Neutrophil (primary cell): ENCODE data around the gene CDK13.

Experiments used
- H3K27ac ChIP-seq: fragments of 200-600 bp; sonication (generic); 2 replicates; pipeline ENCODE4 v1.5.1; 2016; ENCODE audit warnings: mild to moderate bottlenecking, moderate library complexity
- H3K27me3 ChIP-seq: fragments of 200-600 bp; sonication (generic); 2 replicates; pipeline ENCODE4 v1.6.0; 2016; ENCODE audit warnings: mild to moderate bottlenecking
- H3K36me3 ChIP-seq: fragments of 200-600 bp; sonication (generic); 2 replicates; pipeline ENCODE4 v1.5.1; 2017
- H3K4me1 ChIP-seq, 2 experiments: fragments of 200-600 bp in 1 of 2; sonication (generic) in 1 of 2; 1 replicate in 1 of 2; 2 replicates in 1 of 2; pipeline versions ENCODE4 v1.5.1 to v1.6.1; 2013 to 2016; ENCODE audit warnings: low read depth in 1 of 2, low read length in 1 of 2, mild to moderate bottlenecking in 1 of 2, moderate library complexity in 1 of 2; ENCODE audit not compliant: control insufficient read depth in 1 of 2, insufficient read depth in 1 of 2
- H3K4me3 ChIP-seq, 2 experiments: fragments of 200-600 bp in 1 of 2; sonication (generic) in 1 of 2; 1 replicate in 1 of 2; 2 replicates in 1 of 2; pipeline ENCODE4 v1.5.1; 2013 to 2016; ENCODE audit warnings: low read depth in 1 of 2, low read length in 1 of 2, mild to moderate bottlenecking in 1 of 2, moderate library complexity in 1 of 2
- H3K9me3 ChIP-seq: fragments of 200-600 bp; sonication (generic); 2 replicates; pipeline ENCODE4 v1.5.1; 2016
- CTCF ChIP-seq: fragments of 200-600 bp; sonication (generic); IDR thresholded peaks from 2 replicates; pipeline ENCODE4 v1.5.1; 2016; ENCODE audit warnings: antibody characterized with exemption

CDK13 gene

GRCh38 chr7:39937366-39938153 is 12.5 kb upstream of the CDK13 start:
- Histone ChIP-seq H3K4me1 (no peaks in the 10 kb centered on the region), H3K9me3 (no peaks in the 10 kb centered on the region), H3K27ac (no peak overlapping the region), H3K27me3 (no peaks in the 10 kb centered on the region), H3K36me3 (no peaks in the 10 kb centered on the region), H3K4me3 (no peak overlapping the region)
- no peak for TF ChIP-seq CTCF

GRCh38 chr7:39942883-39943282 is 7.2 kb upstream of the CDK13 start:
- Histone ChIP-seq H3K27me3 (no peaks in the 10 kb centered on the region), H3K4me1 (peaks cover under 1% of the 10 kb centered on the region in 2 experiments), H3K27ac (no peak overlapping the region), H3K4me3 (no peak overlapping the region), H3K9me3 (no peaks in the 10 kb centered on the region), H3K36me3 (no peaks in the 10 kb centered on the region)
- TF ChIP-seq CTCF, result no peak

- H3K27ac ChIP-seq, result no peak overlapping the region
- H3K9me3 ChIP-seq, result no peaks in the 10 kb centered on the region
- TF ChIP-seq CTCF, result no peak
- H3K27me3 ChIP-seq, result no peaks in the 10 kb centered on the region
- peaks cover 10 to 11% of the 10 kb centered on the region in 2 experiments for H3K4me1 ChIP-seq
- H3K36me3 ChIP-seq, result no peaks in the 10 kb centered on the region
- H3K4me3 ChIP-seq, result no peak overlapping the region
Measured at GRCh38 chr7:39946693-39947092, 3.4 kb upstream of the CDK13 start.

DNA sequence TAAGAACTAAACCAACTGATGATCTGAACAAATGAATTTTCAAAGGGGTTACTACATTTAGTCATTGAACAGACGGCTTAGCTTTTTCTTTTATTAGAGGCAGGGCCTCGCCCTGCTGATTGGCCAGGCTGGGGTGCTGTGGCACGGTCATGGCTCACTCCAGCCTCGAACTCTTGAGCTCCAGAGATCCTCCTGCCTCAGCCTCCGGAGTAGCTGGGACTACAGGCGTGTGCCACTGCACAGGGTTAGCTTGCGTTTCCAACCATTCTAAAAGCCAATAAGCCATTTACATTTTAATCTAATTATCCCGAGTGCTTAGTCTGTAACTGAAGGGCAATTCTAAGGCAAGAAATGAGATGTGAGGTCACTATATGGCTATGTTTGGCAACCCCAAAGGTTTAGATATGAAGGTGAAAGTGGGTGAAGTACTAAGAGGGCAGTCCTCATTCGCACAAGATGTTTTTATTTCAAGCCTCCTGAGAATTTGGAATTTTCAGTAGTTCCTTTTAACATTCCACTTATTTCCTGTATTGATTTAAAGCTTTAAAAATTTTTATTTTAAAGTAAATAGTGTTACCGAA is 1.6 kb upstream of the CDK13 start:
- peak overlapping the region; percentile 86 to 95 for H3K4me3 ChIP-seq
- H3K9me3 ChIP-seq, result no peaks in the 10 kb centered on the region
- H3K27ac ChIP-seq, result peak overlapping the region; percentile 99
- peaks cover 25 to 29% of the 10 kb centered on the region in 2 experiments for H3K4me1 ChIP-seq
- H3K36me3 ChIP-seq, result no peaks in the 10 kb centered on the region
- no peaks in the 10 kb centered on the region for H3K27me3 ChIP-seq
- TF ChIP-seq CTCF, result no peak

GRCh38 chr7:39948956-39949928 is 814 bp upstream of the CDK13 start:
- Histone ChIP-seq H3K4me3 (peak overlapping the region; percentile 86 to 95), H3K27me3 (no peaks in the 10 kb centered on the region), H3K36me3 (no peaks in the 10 kb centered on the region), H3K27ac (peak overlapping the region; percentile 99), H3K9me3 (no peaks in the 10 kb centered on the region), H3K4me1 (peaks cover 32 to 36% of the 10 kb centered on the region in 2 experiments)
- peak; percentile 32 for TF ChIP-seq CTCF
